ENCODE results near the gene CX3CR1.

- TF ChIP-seq POLR2A (IDR thresholded peaks at IDR 0.05; ENCODE audit: low read depth, low read length) (no peak), RAD21 (IDR thresholded peaks at IDR 0.05; ENCODE audit: insufficient read depth, low read depth, low read length) (no peak), CTCF (IDR thresholded peaks at IDR 0.05 in 2 of 3, conservative IDR thresholded peaks at IDR 0.05 in 1 of 3; ENCODE audit: control insufficient read depth in 2 of 3, extremely low read depth in 1 of 3, insufficient read depth in 1 of 3, low read depth in 3 of 3, low read length in 3 of 3) (no peak), MXI1 (IDR thresholded peaks at IDR 0.05; ENCODE audit: low read depth, low read length) (no peak), CHD2 (IDR thresholded peaks at IDR 0.05; ENCODE audit: borderline replicate concordance, low read depth, low read length) (peak; percentile 58; the same call in 1 of the 2 replicates), REST (IDR thresholded peaks at IDR 0.05; ENCODE audit: low read depth, low read length) (no peak), TARDBP (IDR thresholded peaks at IDR 0.05; ENCODE audit: borderline replicate concordance) (no peak), CBX5 (IDR thresholded peaks at IDR 0.05; ENCODE audit: low read depth) (no peak)
Measured at GRCh38 chr3:39255503-39256325, 24.1 kb downstream of the CX3CR1 start.
